Measurements from ENCODE around the gene NFASC.
A peak's percentile ranks its signal among the peaks of the same experiment; 100 is the strongest.

The NFASC gene

DNA sequence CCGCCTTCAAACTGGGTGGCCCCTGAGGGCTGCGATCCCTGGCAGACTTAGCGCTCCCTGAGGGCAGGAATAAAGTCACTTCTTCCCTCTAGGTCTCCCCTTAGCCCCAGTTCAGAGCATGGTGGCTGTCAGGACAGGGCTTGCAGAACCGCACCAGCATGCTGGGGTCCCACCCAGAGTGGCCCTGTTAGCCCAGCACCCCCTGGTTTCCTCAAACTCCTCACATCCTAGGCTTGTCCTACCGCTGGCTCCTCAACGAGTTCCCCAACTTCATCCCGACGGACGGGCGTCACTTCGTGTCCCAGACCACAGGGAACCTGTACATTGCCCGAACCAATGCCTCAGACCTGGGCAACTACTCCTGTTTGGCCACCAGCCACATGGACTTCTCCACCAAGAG, 188.2 kb downstream of the NFASC start:
- no peak overlapping the region for H3K4me3 ChIP-seq (ENCODE audit: control insufficient read depth, low read depth, low read length)
- no peak for DNase-seq (ENCODE audit: low read depth)
- TF ChIP-seq, protein P1, sequence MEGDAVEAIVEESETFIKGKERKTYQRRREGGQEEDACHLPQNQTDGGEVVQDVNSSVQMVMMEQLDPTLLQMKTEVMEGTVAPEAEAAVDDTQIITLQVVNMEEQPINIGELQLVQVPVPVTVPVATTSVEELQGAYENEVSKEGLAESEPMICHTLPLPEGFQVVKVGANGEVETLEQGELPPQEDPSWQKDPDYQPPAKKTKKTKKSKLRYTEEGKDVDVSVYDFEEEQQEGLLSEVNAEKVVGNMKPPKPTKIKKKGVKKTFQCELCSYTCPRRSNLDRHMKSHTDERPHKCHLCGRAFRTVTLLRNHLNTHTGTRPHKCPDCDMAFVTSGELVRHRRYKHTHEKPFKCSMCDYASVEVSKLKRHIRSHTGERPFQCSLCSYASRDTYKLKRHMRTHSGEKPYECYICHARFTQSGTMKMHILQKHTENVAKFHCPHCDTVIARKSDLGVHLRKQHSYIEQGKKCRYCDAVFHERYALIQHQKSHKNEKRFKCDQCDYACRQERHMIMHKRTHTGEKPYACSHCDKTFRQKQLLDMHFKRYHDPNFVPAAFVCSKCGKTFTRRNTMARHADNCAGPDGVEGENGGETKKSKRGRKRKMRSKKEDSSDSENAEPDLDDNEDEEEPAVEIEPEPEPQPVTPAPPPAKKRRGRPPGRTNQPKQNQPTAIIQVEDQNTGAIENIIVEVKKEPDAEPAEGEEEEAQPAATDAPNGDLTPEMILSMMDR (conservative IDR thresholded peaks at IDR 0.05; ENCODE audit: control insufficient read depth, insufficient read depth, low read depth, low read length), result no peak

DNA sequence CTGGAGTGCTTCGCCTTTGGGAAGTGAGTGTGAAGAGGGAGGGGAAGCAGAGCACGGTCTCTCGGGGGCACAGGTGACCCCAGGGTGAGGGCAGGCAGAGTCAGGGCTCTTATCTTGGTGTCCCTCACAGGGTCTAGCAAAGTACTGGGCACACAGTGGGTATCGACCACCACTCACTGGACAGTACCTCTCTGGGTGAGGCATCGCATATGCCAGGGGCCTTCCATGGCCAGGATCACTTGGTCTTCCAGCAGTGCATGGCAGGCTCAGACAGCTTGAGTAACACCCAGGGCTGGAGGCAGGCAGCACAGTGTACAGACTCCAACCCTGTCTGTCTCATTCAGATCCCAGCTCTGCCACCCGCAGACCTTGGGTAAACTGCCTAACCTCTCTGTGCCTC, 189.0 kb downstream of the NFASC start:
- TF ChIP-seq, protein P1 (conservative IDR thresholded peaks at IDR 0.05; ENCODE audit: control insufficient read depth, insufficient read depth, low read depth, low read length), result no peak
- no peak for DNase-seq (ENCODE audit: low read depth)
- no peak overlapping the region for H3K4me3 ChIP-seq (ENCODE audit: control insufficient read depth, low read depth, low read length)

DNA sequence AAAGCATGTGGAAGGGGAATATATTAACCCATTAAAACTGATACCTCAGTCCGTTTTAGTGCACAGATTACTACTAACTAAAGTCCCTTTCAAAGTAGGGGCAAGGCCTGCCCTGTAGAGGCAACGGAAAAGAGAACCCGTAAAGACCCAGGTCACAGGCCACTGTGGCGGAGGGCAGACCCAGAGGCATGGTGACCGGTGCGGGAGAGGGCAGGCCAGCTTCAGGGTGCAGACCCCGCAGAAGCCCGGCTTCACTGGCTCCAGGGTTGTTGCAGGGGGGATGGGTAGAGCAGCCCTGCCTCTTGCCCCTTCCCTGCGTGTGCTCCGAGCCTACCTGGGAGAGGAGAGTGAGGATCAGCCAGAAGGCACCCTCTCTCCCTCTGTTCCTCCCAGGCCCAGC, 190.1 kb downstream of the NFASC start:
- no peak for DNase-seq (ENCODE audit: low read depth)
- TF ChIP-seq, protein P1 (conservative IDR thresholded peaks at IDR 0.05; ENCODE audit: control insufficient read depth, insufficient read depth, low read depth, low read length), result no peak
- H3K4me3 ChIP-seq (ENCODE audit: control insufficient read depth, low read depth, low read length), result no peak overlapping the region

DNA sequence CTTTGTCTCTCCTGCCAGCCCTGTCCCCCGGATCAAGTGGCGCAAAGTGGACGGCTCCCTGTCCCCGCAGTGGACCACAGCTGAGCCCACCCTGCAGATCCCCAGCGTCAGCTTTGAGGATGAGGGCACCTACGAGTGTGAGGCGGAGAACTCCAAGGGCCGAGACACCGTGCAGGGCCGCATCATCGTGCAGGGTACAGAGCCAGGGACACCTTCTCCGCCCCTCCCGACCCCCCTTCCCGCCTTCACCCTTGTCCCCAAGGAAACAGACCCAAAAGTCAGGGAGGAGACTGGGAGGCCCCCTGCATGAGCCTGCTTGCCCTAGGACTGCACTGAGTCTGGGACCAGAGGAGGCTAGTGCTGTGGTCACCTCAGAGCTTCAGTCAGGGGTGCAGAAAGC, 190.6 kb downstream of the NFASC start:
- no peak overlapping the region for H3K4me3 ChIP-seq (ENCODE audit: control insufficient read depth, low read depth, low read length)
- TF ChIP-seq, protein P1 (conservative IDR thresholded peaks at IDR 0.05; ENCODE audit: control insufficient read depth, insufficient read depth, low read depth, low read length), result no peak
- DNase-seq (ENCODE audit: low read depth), result no peak

DNA sequence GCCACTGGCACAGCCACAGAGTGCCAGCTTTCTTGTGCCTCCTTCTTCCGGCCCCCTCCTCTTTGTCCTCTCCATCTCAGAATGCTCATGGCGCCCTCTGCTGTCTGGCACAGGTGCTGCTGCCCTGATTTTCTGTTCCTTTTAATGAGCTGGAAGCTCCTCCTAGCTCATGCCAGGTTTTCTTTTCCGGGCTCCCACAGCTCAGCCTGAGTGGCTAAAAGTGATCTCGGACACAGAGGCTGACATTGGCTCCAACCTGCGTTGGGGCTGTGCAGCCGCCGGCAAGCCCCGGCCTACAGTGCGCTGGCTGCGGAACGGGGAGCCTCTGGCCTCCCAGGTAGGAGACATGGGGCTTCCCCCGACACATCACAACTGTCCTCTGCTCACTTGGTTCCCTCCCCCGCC, 191.0 kb downstream of the NFASC start:
- no peak overlapping the region for H3K4me3 ChIP-seq (ENCODE audit: control insufficient read depth, low read depth, low read length)
- TF ChIP-seq, protein P1 (conservative IDR thresholded peaks at IDR 0.05; ENCODE audit: control insufficient read depth, insufficient read depth, low read depth, low read length), result peak; percentile 90
- peak; percentile 53 for DNase-seq (ENCODE audit: low read depth)

DNA sequence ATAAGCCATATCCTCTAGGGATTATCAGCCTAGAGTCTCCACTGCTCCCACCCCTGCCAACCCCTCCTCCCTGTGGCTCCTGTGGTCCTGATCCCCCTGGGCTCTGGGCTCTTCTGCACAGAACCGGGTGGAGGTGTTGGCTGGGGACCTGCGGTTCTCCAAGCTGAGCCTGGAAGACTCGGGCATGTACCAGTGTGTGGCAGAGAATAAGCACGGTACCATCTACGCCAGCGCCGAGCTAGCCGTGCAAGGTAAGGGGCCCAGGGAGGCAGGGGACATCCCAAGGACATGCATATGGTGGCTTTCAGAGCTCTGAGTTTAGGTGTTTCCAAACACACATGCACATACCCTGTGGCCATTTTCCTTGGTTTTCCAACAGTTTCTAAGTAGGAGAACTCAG, 191.7 kb downstream of the NFASC start:
- no peak for DNase-seq (ENCODE audit: low read depth)
- TF ChIP-seq, protein P1 (conservative IDR thresholded peaks at IDR 0.05; ENCODE audit: control insufficient read depth, insufficient read depth, low read depth, low read length), result no peak
- no peak overlapping the region for H3K4me3 ChIP-seq (ENCODE audit: control insufficient read depth, low read depth, low read length)

DNA sequence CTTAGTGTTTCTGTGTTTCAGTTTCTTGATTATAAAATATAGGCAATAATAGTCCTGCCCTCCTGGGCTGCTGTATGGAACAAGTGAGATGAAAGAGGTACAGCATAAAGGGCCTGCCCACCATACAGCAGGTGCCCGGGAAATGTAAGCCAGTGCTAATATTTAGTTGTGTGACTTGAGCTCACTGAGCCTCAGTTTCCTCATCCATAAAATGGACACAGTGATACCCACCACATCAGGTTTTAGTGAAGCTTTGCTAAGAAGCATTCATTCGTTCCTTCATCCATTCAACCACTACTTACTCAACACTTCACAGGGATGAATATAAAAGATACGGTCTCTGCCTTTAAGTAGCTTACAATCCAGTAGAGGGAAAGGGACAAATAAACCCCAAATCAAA, 192.2 kb downstream of the NFASC start:
- DNase-seq (ENCODE audit: low read depth), result no peak
- TF ChIP-seq, protein P1 (conservative IDR thresholded peaks at IDR 0.05; ENCODE audit: control insufficient read depth, insufficient read depth, low read depth, low read length), result no peak
- H3K4me3 ChIP-seq (ENCODE audit: control insufficient read depth, low read depth, low read length), result no peak overlapping the region

Measured in fibroblast of mammary gland (primary cell).